K562 (cell line): ENCODE measurements around the gene NAP1L1.

Source experiments
- ARID4B ChIP-seq: sonication (generic); formaldehyde crosslinking; IDR thresholded peaks from 2 replicates; pipeline ENCODE4 v1.8.0; 2022; ENCODE audit warnings: mild to moderate bottlenecking, missing genetic modification reagents
- BCL6 ChIP-seq: fragments of 250-450 bp; sonication (Bioruptor Pico); IDR thresholded peaks from 2 replicates; pipeline ENCODE4 v1.4.0; 2020
- CEBPG ChIP-seq, 3 experiments: fragments of 200-800 bp in 1 of 3; sonication (Bioruptor generic) in 1 of 3; sonication (generic) in 1 of 3; formaldehyde crosslinking in 1 of 3; IDR thresholded peaks in 2 of 3; conservative IDR thresholded peaks in 1 of 3; 2 replicates each; pipeline versions ENCODE4 v1.6.1 to v1.8.0; 2016 to 2022; ENCODE audit warnings: missing compliant biosample characterization in 2 of 3, missing genetic modification characterization in 2 of 3, mild to moderate bottlenecking in 1 of 3, missing genetic modification reagents in 1 of 3
- CHD1 ChIP-seq: fragments of 200-600 bp; sonication (generic); IDR thresholded peaks from one replicate; pipeline ENCODE4 v1.6.1; 2012; ENCODE audit warnings: mild to moderate bottlenecking, moderate library complexity, low read length, inconsistent platforms
- CTCF ChIP-seq, 3 experiments: IDR thresholded peaks in 2 of 3; conservative IDR thresholded peaks in 1 of 3; 2 replicates each; pipeline ENCODE4 v1.5.1; 2011 to 2012; ENCODE audit warnings: low read length in 3 of 3, mild to moderate bottlenecking in 3 of 3, control low read depth in 2 of 3, improper control_type of control experiment in 1 of 3, inconsistent platforms in 1 of 3, low read depth in 1 of 3, mixed read lengths in 1 of 3, moderate library complexity in 1 of 3; ENCODE audit not compliant: insufficient read depth in 2 of 3
- DEAF1 ChIP-seq: fragments of 450-650 bp; formaldehyde crosslinking; IDR thresholded peaks from 2 replicates; pipeline ENCODE4 v1.4.0; 2020; ENCODE audit warnings: mild to moderate bottlenecking, moderate library complexity
- ELF1 ChIP-seq: fragments of 200-800 bp; sonication (Bioruptor generic); IDR thresholded peaks from 2 replicates; pipeline ENCODE4 v1.6.1; 2016; ENCODE audit warnings: missing genetic modification characterization, missing compliant biosample characterization
- FOXA1 ChIP-seq: fragments of 450-650 bp; IDR thresholded peaks from 2 replicates; pipeline ENCODE4 v1.6.1; 2016; ENCODE audit warnings: mild to moderate bottlenecking, borderline replicate concordance
- HNRNPL ChIP-seq: fragments of 200-400 bp; formaldehyde crosslinking; IDR thresholded peaks from 2 replicates; pipeline ENCODE4 v1.6.1; 2017; ENCODE audit warnings: low read depth, mild to moderate bottlenecking, low read length
- NONO ChIP-seq, 2 experiments: fragments of 200-400 bp in 1 of 2; fragments of 450-650 bp in 1 of 2; formaldehyde crosslinking in 1 of 2; IDR thresholded peaks; 2 replicates each; pipeline ENCODE4 v1.6.1; 2017; ENCODE audit warnings: low read depth in 2 of 2, mild to moderate bottlenecking in 2 of 2, moderate library complexity in 2 of 2, low read length in 1 of 2
- POLR2AphosphoS5 ChIP-seq: IDR thresholded peaks from 2 replicates; pipeline ENCODE4 v1.6.1; 2011; ENCODE audit warnings: mild to moderate bottlenecking, low read depth, low read length, moderate library complexity; ENCODE audit not compliant: control insufficient read depth, insufficient read depth
- SIRT6 ChIP-seq: IDR thresholded peaks from one replicate; pipeline ENCODE4 v1.6.1; 2012; ENCODE audit warnings: low read depth, mild to moderate bottlenecking, control low read depth, inconsistent platforms, low read length, moderate library complexity
- SMAD3 ChIP-seq: fragments of 450-650 bp; formaldehyde crosslinking; conservative IDR thresholded peaks from 2 replicates; pipeline ENCODE4 v1.4.0; 2020; ENCODE audit warnings: mild to moderate bottlenecking
- ZBTB7A ChIP-seq: IDR thresholded peaks from 2 replicates; pipeline ENCODE4 v1.6.1; 2011; ENCODE audit warnings: low read depth, mild to moderate bottlenecking, low read length, moderate library complexity, borderline replicate concordance; ENCODE audit not compliant: control insufficient read depth

GRCh38 chr12:76018672-76019071, 65.8 kb downstream of the NAP1L1 start:
- no peak for TF ChIP-seq SMAD3 (CRISPR knock-in tag)
- TF ChIP-seq CTCF (IDR thresholded peaks at IDR 0.05 in 2 of 3, conservative IDR thresholded peaks at IDR 0.05 in 1 of 3; ENCODE audit: insufficient read depth in 2 of 3, low read depth in 1 of 3, low read length in 3 of 3): no peak
- no peak for TF ChIP-seq CHD1
- no peak for TF ChIP-seq SIRT6
- no peak for TF ChIP-seq BCL6
- TF ChIP-seq ELF1 (tag): no peak
- no peak for TF ChIP-seq POLR2AphosphoS5
- TF ChIP-seq NONO (IDR thresholded peaks at IDR 0.05; ENCODE audit: low read depth in 2 of 2, low read length in 1 of 2): no peak
- no peak for TF ChIP-seq CEBPG (CRISPR knock-in tag; IDR thresholded peaks at IDR 0.05)
- no peak for TF ChIP-seq CEBPG (tag; conservative IDR thresholded peaks at IDR 0.05 in 1 of 2, IDR thresholded peaks at IDR 0.05 in 1 of 2)
- no peak for TF ChIP-seq DEAF1
- TF ChIP-seq HNRNPL: no peak
- no peak for TF ChIP-seq ARID4B (CRISPR knock-in tag)
- no peak for TF ChIP-seq FOXA1
- TF ChIP-seq ZBTB7A: no peak
